Liver (tissue), 3 donors: ENCODE results near the gene TMEM183A.

Experiments used
- CTCF ChIP-seq: fragments of 150-350 bp; IDR thresholded peaks from 2 replicates; pipeline ENCODE4 v1.5.1; 2017; ENCODE audit warnings: improper control_type of control experiment, low read depth, low read length; ENCODE audit not compliant: missing input control
- FOXA2 ChIP-seq: IDR thresholded peaks from 2 replicates; pipeline ENCODE4 v1.6.1; 2016; ENCODE audit warnings: antibody characterized with exemption
- RAD21 ChIP-seq, 2 donors: IDR thresholded peaks; 2 replicates each; pipeline ENCODE4 v1.6.1; 2016; ENCODE audit warnings: antibody characterized with exemption in 2 of 2, mild to moderate bottlenecking in 2 of 2
- REST ChIP-seq: IDR thresholded peaks from 2 replicates; pipeline ENCODE4 v1.6.1; 2016; ENCODE audit warnings: antibody characterized with exemption, mild to moderate bottlenecking
- YY1 ChIP-seq: IDR thresholded peaks from 2 replicates; pipeline ENCODE4 v1.6.1; 2016; ENCODE audit warnings: antibody characterized with exemption, mild to moderate bottlenecking
- donor health status: healthy.
- donor health status: healthy.

DNA sequence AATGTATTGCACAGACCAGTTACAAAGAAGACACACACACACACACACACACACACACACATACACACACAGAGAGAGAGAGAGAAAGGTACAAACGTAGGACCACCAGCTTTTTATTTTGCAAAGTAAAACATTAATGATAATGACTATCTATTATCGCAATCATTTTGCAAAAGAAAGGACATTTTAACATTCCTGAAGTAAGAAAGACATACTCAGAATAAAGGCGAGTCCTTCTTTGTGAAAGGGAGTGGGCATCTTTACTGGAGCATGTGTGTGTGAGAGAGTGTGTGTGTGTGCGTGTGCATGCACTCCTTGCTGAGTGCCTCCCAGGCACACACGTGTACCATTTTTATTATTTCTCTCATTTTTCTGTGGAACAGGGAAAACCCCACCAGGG, 47.5 kb downstream of the TMEM183A start:
- TF ChIP-seq REST, result no peak
- no peak for TF ChIP-seq CTCF
- TF ChIP-seq RAD21 (IDR thresholded peaks at IDR 0.05), result no peak
- TF ChIP-seq YY1, result no peak
- TF ChIP-seq FOXA2, result no peak
